GM19468 (cell line): ENCODE data around the gene GTSE1.

ENCODE experiments used
- ATAC-seq: cut with Tn5 transposase; IDR thresholded peaks from one replicate; pipeline ENCODE4 v1.9.1; 2021; ENCODE audit warnings: mild to moderate bottlenecking, moderate library complexity, moderate number of reproducible peaks; ENCODE audit not compliant: unreplicated experiment; ENCODE audit errors: extremely low read depth

The GTSE1 gene

DNA sequence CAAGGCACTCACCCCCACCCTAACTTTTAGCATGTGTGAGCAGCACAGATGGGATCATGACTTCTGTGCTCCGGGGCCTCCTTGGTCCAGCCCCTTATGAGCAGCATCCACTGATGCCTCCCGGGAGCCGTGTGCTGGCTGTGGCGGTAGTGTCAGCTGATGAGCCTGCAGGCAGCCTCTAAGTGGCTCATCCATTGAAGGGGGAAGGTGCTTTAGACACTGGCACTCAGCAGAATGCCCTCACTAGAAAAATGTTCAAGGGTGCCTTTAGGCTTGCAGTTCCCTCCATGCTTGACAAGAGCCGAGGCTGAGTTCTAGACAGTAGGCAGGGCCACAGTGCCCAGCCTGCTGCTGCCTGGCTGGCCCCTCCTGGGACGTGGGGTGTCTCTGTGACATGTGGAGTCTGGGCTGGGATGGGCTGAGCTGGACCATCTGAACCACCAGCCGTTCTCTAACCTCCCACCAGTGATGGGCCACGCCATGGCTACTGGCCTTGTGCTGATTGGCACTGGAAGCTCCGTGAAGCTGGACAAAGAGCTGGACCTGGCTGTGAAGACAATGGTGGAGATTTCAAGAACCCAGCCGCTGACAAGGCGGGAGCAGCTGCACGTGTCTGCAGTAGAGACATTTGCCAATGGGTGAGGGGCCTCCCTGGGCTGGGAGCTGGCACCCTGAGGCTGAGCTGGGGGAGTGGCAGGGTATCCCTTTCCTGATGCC lies 23.1 kb upstream of the GTSE1 start:
- ATAC-seq: no peak

DNA sequence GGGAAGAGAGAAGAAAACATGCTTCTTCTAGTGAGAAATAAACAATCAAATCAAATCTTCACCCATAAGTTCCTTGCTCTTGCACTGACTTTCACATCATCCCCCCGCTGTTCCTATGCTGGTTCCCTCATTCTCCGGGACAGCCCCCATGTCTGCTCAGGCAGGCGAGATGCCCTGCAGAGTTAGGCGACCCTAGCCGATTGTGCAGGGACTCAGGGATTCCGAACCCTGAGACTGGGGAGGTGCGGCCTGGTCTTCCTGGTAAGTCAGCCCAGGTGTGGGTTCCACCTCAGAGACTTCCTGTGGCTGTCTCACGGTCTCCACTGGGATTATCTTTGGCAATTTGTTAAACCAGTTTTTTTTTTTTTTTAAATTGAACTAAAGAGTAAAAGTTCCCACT lies 22.3 kb upstream of the GTSE1 start:
- no peak for ATAC-seq

DNA sequence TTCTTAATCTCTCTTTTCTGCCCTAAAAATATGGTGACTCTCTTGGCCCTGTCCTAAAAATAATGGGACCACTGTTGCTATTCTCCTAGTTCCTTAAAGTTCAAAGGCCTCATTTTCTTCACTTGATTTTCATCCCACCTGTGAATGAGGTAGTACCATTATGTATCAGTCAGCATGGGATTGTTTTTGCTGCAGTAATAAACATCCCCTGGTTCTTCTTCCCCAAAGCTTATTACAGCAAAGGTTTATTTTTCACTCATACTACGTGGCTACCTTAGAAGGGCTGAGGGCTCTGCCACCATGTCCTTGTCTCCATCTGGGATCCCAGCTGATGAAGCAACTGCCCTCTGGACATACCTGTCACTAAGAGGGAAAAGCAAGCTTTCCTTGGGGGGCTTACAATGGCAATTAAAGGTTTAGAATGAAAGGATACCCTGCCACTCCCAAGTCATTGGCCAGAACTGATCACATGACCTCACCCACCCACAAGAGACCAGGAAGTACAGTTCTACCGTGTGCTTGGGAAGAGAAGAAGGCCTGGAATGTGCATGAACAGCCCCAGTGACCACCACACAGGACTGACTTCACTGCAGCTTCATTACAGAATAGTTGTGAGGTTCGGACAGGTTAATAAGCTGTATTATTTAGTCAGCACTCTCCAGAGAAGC lies 21.1 kb upstream of the GTSE1 start:
- no peak for ATAC-seq

DNA sequence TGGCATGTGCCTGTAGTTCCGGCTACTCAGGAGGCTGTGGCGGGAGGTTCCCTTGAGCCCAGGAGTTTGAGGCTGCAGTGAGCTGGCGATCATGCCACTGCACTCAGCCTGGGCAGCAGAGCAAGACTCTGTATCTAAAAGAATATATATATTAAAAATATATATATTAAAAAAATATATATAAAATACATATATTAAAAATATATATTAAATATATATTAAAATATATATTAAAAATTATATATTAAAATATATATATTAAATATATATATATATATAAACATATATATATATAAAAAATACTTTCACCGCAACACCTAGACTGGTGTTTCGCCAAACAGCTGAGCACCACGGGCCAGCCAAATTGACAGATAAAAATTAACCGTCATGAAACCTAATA lies 20.1 kb upstream of the GTSE1 start:
- no peak for ATAC-seq

DNA sequence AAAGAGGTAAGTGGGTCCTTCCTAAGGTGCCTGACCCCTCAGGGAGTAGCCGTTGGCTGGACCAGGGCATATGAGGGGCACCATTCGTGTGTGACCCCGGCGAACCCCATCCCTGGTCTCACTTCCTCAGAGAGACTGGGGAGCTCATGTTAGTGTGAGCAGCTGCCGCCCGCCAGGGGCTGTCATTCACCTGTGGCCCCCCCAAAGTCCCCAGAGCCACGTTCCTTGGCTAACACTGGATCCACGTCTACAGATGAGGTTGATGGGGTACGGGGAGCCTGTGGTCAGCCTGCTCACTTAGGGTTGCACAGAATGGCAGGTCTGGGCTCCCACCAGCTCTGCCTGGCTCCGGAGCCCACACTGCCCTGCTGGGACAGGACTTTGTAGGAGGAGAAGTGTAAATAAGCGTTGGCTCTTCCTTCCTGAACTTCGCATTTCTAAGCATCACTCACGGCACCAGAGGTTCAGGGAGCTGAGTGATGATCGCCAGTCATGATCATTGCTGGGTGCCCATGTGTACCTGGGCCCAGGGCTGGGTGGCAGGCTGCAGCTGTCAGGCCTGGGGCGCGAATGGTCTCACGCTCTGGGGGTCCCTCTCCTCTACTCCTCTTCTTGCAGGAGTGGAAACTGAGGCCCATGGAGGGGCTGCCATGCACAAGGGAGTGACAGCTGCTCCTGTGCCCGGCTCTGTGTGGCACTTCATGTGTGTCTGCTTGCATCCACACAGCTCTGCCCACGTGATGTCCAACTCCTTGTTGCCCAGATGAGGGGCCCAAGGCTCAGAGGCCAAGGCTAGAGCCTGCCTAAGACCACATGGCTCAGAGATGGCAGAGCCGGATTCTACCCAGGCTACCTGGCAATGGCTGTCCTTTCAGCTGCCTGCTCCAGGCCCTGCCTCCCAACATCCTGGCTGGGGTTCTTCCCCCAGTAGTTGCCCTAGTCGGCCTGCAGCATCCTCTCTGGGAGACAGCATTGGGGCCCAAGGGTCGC lies 17.7 kb upstream of the GTSE1 start:
- no peak for ATAC-seq

DNA sequence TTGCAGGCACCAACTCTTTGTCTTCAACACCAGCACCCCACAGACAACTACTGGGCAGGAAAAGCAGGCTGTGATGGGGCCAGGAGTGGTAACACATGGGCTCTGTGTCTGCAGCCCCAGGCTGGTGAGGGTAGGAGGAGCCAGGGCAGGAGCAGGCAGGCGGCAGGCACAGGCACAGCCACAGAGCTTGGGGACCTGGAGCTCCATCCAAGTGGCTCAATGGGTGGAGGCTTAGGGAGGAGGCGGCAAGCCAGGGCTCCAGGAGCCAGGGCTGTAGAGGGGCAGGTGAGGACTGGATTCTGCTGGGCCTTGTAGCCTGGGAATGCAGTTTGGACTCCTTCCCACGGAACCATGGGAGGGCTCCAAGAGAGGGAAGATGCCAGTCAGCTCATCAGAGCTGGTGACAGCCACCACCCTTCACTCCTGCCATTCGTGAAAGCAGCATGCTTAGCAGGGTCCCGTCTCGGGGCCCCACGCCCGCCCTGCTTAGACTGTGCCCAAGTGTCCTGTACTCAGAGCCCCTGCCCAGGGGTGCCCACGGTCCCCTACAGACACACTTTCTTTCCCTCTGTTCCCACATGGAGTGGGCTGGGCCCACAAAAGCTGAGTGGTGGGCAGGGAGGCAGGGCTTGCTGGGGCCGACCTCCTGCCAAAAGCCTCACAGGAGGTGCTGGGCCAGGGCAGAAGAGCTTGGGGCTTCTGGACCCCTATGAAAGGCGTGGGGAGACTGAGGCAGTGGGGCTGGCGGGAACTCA lies 16.4 kb upstream of the GTSE1 start:
- ATAC-seq: no peak

DNA sequence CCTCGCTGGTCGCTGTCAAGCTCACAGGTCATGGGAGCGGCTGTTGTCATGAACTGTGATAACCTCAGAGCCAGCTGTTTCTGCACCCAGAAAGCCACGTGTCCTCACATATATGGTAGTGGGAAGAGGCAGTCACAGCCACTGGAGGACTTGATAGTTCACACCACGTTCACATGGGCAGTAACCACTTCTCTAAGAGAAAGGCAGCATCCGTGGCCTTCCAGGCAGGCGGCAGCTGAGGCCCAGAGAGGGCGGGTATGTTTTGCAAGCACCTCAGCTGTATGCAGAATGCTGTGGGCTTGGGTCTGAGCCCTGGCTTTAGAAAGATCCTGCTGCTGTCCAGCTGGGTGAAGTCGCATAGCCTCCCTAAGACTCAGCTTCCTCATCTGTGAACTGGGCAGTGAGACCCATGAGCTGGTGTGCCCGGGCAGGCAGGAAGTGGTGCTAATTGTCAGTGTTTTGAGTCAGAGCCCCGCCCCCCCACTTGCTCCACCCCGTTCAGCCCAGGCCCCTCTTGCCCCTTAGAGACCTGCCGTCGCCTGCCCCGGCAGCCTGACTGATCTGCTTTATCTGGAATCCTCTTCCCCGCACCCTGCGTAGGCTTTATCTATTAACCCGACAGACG lies 15.6 kb upstream of the GTSE1 start:
- no peak for ATAC-seq

DNA sequence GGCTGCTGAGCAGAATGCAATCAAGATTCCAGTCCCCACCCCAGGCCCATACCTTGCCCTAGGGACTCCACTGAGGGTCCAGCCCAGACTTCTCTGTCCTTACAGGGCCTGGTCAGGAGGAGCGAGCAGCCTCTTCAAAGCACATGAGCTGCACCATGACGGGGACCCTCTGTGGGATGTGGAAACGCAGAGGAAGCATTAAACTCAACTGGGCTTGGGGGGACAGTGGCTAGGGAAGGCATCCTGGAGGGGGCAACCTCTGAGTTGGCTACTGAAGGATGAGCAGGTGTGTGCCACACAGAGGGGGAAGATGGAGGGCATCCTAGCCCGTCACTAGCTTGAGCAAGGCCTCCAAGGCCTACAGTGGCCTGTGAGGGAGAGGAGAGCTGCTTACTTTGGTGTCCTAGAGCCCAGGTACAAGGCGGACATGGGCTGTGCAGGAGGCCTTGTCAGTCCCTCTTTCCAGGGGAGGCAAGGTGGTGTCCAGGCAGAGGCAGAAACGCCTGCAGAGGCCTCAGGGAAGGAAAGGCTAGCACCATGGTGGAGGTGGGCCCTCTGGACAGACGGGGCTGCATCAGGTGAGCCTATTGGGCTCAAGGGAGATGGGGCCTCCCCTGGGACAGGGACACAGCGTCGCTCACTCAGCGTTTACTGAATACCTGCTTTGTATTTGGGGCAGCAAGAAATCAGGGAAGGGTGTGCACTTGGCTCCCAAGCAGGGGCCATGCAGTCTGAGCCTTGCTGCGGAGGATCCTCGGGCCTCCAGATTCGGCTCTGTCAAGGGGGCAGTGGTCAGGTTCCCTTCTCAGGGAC lies 14.6 kb upstream of the GTSE1 start:
- no peak for ATAC-seq

DNA sequence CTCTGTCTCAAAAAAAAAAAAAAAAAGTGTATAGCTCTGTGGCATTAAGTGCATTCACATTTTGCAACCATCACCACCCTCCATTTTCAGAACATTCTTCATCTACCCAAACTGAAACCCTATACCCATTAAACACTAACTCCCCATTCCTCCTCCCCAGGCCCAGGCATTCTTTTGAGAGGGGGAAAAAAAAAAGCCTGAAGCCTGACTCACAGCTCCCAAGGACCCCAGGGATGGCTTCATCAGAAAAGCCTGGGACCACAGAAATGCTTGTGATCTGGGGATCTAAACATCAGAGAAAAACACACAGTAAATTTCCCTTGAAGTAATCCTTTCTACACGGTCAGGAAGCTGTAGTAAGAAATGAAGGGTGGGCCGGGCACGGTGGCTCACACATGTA lies 10.7 kb upstream of the GTSE1 start:
- no peak for ATAC-seq

DNA sequence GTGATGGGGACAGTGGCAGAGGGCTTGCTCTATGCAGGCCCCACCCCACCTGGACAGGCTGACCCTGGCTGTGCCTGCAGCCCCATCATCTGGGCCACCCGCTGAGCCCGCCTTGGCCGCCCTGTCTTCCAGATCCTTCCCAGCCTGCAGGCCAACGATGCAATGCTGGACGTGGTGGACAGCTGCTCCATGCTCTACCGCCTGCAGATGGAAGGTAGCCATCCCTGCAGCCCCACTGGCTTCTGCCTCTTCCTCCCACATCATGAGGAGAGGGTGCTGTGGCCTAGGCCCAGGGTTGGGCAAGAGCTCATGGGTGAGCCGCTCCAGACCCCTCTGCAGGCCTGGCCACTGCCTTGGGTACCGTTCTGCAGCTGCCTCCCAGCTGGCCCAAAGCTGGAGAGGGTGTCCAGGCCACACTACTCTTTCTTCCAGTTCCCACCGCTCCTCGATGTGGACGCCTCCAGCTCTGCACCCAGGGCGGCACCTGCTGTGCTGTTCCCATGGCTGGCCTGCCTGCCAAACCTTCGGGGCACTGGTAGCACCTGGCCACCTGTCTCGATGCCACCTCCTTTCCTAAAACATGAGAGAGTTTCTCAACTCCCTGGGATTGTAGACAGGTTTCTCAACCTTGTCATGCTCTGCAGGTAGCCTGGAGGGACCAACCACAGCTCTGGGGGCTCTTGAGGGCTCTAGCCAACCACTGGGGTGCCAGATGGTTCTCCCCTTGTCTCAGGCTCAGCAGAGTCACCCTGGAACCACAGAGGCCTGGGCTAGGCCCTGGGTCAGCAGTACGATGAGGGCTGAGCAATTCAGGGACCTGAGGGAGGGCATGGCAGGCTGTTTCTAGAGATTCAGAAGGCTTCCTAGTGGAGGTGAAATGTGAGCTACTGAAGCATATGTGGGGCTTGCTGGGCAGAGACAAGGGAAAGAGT lies 9.5 kb upstream of the GTSE1 start:
- ATAC-seq: no peak

DNA sequence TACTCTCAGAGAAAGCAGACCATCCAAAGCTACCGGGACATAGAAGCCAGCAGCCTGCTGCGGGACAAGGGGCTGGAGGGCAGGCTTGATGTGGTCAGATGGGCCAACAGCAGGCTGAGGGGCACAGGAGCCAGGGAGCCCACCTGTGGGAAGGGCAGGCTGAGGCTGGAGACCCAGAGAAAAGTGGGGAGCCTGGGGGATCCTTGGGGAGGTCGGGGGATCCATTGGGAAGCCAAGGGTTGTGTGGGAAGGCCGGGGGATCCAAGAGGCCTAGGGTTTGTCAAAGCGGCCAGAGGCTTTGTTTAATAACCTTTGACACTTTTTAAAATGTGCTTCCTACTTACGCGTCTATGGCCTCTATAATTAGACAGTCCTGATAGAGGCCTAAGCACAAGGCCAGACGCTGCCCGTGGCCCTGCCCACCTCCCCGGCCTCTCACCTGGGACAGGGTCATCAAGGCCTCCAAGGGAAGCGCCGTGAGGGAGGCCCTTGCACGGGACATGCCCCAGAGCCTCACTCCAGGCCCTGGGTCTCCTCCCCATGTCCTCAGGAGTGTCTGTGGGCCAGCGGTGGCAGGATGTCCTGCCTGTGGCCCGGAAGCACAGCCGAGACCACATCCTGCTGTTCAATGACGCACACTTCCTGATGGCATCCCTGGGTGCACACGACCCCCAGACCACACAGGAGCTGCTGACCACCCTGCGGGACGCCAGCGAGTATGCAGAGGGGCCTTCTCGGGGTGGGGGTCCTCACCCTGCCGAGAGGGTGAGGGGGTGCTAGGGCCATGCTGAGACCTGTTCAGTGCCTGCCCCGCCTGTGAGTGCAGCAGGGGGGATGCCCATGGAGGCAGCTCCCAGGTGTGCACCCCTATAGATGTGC lies 8.6 kb upstream of the GTSE1 start:
- ATAC-seq: peak; percentile 67

DNA sequence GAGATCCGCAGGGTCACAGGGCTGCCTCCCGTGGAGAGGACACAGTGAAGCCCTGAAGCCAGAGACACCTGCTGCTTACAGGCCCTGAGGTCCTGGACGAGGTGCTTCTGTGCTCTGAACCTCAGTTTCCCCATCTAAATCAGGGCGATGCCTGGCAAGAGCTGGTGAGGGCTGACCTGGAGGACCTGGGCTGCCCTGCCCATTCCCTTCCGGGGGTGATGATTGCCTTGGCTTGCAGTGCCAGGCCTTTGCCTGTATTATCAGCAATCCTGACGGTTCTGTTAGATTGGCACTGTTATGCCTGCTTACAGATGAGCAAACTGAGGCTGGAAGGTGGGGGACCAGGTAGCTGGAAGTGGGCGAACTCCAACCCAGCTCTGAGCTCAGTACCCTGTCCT lies 7.8 kb upstream of the GTSE1 start:
- ATAC-seq: no peak

DNA sequence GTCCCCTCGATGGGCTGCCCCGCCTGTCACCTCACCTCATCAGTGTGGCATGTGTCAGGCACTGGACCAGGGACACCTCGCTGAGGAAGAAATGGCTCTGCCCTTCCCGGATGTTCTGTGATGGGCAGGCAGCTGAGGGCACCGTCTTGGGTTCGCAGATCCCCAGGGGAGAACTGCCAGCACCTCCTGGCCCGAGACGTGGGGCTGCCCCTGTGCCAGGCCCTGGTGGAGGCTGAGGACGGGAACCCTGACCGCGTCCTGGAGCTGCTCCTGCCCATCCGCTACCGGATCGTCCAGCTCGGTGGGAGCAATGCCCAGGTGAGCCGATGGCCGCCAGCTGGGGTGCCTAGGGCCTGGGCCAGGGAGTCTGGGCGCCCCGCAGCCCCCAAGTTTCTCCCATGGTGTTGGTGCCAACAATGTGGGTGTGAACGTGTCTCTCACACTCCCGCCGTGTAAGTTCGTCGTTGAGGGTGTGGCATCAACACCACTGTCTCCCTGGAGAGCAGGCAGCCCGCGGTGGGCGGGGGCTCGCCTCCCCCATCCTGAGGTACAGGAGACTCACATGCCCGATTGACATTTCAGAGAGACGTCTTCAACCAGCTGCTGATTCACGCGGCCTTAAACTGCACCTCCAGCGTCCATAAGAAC lies 7.3 kb upstream of the GTSE1 start:
- no peak for ATAC-seq

DNA sequence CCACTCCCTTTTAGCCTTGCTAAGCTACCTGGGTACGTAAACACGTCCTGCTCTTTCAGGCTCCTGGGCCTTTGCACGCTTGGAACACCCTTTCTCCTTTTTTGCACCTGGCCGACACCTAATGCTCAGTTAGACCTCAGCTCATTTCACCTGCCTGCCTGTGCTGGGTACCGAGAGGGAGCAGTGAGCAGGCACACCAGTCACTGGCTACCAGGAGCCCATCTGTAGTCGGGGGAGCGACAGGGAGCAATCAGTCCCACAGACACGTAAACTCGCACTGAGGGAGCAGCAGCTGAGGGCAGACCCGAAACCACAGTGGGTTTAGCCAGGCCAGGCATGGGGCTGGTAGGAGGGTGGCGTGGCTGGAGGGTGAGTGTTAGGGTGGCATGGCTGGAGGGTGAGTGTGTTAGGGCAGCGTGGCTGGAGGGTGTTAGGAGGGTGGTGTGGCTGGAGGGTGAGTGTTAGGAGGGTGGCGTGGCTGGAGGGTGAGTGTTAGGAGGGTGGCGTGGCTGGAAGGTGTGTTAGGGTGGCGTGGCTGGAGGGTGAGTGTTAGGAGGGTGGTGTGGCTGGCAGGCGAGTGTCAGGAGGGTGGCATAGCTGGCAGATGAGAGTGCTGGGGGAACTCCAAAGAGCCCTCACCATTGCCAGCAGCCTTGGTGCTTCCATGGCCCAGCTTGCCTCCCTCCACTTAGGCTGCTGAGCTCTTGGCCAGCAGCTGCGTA lies 6.4 kb upstream of the GTSE1 start:
- no peak for ATAC-seq

DNA sequence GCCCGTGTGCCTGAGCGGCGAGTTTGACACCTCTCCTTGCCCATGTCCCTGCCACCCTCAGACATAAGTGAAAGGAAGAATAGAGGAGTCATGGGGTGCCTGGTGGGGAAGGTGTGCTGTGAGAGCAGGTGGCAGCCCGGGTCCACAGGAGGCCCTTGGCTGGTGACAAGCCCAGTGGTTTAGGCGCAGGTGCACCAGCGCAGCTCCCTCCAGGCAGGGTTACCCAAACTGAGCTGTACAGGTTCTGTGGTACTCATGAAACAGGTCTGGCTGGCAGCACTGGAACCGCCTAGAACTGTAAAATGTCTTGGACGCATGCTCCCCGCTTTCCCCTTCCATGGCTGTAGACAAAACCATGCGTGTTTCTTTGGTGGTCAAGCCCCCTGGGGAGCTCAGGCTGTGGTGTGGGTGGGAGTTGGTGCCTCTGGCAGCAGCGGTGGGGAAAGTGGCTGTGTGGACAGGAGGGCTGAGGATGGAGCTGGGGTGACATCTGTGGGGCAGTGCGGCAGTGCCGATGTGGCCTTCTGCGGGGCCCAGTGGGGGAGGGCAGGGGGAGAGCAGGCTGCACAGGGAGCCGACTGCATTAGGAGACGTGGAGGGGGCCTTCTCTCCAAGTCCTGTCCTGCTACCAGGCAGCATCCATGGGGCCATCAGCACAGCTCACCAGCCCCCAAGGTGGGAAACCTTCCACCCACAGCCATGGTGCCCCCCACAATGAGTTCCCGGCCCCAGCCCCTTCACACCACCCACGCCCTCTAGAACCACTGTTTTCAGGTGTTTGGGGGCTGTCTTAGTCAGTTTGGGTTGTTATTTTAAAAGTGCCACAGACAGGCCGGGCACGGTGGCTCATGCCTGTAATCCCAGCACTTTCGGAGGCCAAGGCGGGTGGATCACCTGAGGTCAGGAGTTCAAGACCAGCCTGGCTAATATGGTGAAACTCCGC lies 5.6 kb upstream of the GTSE1 start:
- ATAC-seq: no peak
